ENCODE results near the gene PPM1H.

DNA sequence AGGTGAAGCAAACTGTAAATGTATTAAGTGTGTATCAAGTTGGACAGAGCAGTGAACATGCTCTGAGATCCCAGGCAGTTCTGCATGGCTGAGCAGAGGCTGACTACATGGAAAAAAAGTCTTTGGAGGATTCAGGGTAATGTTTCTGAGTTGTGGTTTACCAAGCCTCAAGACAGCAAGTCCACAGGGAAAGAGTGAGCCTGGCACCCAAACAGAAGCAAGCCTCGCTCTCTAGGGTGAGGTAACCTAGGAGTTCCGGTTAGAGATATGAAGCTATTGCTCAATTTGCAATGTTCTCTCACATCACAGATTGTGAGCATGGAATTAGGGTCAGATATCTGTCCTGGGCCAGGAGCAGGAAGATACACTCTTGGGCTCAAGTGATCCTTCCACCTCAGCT lies 309.7 kb downstream of the PPM1H start:
- TF ChIP-seq SMC3 (IDR thresholded peaks at IDR 0.05; ENCODE audit: low read depth, low read length) (no peak), POLR2AphosphoS5 (IDR thresholded peaks at IDR 0.05; ENCODE audit: low read depth, low read length) (no peak), FOSL2 (IDR thresholded peaks at IDR 0.05; ENCODE audit: borderline replicate concordance, low read depth) (no peak), RFX5 (IDR thresholded peaks at IDR 0.05; ENCODE audit: low read length) (no peak), TAF1 (IDR thresholded peaks at IDR 0.05; ENCODE audit: borderline replicate concordance, low read depth, low read length) (no peak)
- TF ChIP-seq, protein P1, sequence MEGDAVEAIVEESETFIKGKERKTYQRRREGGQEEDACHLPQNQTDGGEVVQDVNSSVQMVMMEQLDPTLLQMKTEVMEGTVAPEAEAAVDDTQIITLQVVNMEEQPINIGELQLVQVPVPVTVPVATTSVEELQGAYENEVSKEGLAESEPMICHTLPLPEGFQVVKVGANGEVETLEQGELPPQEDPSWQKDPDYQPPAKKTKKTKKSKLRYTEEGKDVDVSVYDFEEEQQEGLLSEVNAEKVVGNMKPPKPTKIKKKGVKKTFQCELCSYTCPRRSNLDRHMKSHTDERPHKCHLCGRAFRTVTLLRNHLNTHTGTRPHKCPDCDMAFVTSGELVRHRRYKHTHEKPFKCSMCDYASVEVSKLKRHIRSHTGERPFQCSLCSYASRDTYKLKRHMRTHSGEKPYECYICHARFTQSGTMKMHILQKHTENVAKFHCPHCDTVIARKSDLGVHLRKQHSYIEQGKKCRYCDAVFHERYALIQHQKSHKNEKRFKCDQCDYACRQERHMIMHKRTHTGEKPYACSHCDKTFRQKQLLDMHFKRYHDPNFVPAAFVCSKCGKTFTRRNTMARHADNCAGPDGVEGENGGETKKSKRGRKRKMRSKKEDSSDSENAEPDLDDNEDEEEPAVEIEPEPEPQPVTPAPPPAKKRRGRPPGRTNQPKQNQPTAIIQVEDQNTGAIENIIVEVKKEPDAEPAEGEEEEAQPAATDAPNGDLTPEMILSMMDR (IDR thresholded peaks at IDR 0.05), result no peak
- TF ChIP-seq, protein P2, sequence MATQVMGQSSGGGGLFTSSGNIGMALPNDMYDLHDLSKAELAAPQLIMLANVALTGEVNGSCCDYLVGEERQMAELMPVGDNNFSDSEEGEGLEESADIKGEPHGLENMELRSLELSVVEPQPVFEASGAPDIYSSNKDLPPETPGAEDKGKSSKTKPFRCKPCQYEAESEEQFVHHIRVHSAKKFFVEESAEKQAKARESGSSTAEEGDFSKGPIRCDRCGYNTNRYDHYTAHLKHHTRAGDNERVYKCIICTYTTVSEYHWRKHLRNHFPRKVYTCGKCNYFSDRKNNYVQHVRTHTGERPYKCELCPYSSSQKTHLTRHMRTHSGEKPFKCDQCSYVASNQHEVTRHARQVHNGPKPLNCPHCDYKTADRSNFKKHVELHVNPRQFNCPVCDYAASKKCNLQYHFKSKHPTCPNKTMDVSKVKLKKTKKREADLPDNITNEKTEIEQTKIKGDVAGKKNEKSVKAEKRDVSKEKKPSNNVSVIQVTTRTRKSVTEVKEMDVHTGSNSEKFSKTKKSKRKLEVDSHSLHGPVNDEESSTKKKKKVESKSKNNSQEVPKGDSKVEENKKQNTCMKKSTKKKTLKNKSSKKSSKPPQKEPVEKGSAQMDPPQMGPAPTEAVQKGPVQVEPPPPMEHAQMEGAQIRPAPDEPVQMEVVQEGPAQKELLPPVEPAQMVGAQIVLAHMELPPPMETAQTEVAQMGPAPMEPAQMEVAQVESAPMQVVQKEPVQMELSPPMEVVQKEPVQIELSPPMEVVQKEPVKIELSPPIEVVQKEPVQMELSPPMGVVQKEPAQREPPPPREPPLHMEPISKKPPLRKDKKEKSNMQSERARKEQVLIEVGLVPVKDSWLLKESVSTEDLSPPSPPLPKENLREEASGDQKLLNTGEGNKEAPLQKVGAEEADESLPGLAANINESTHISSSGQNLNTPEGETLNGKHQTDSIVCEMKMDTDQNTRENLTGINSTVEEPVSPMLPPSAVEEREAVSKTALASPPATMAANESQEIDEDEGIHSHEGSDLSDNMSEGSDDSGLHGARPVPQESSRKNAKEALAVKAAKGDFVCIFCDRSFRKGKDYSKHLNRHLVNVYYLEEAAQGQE (IDR thresholded peaks at IDR 0.05; ENCODE audit: low read depth, low read length), result no peak
